HepG2 (cell line): ENCODE measurements around the gene SHTN1. TPM values are rescaled to one million over a fixed set of nuclear protein-coding genes. Genes with fewer than 3 reads are reported as not detected.

Source experiments
- ERF ChIP-seq: IDR thresholded peaks from 2 replicates; pipeline ENCODE4 v1.6.1; 2018; ENCODE audit warnings: missing biosample characterization, missing genetic modification reagents
- FLYWCH1 ChIP-seq: sonication (generic); formaldehyde crosslinking; IDR thresholded peaks from 2 replicates; pipeline ENCODE4 v1.8.1; 2023; ENCODE audit warnings: mild to moderate bottlenecking, missing genetic modification reagents
- MXD3 ChIP-seq: IDR thresholded peaks from 2 replicates; pipeline ENCODE4 v1.6.1; 2016; ENCODE audit warnings: mild to moderate bottlenecking, missing biosample characterization, missing genetic modification reagents
- PRDM15 ChIP-seq: sonication (generic); formaldehyde crosslinking; IDR thresholded peaks from 2 replicates; pipeline ENCODE4 v1.4.0; 2020; ENCODE audit warnings: missing genetic modification reagents
- SMC3 ChIP-seq: IDR thresholded peaks from 2 replicates; pipeline ENCODE4 v1.6.1; 2011; ENCODE audit warnings: low read length, improper control_type of control experiment
- SP140L ChIP-seq: sonication (generic); formaldehyde crosslinking; IDR thresholded peaks from 2 replicates; pipeline ENCODE4 v1.4.0; 2020; ENCODE audit warnings: missing genetic modification reagents, borderline replicate concordance
- SUZ12 ChIP-seq: fragments of 150-350 bp; IDR thresholded peaks from 2 replicates; pipeline ENCODE4 v1.6.1; 2014; ENCODE audit warnings: low read depth, low read length
- ZKSCAN5 ChIP-seq: sonication (generic); formaldehyde crosslinking; IDR thresholded peaks from 2 replicates; pipeline ENCODE4 v1.5.1; 2020; ENCODE audit warnings: mild to moderate bottlenecking, missing genetic modification reagents
- ZNF639 ChIP-seq: conservative IDR thresholded peaks from 2 replicates; pipeline ENCODE4 v1.6.1; 2018; ENCODE audit warnings: missing genetic modification reagents
- ZNF709 ChIP-seq: sonication (generic); formaldehyde crosslinking; IDR thresholded peaks from 2 replicates; pipeline ENCODE4 v1.5.0; 2020; ENCODE audit warnings: mild to moderate bottlenecking, missing genetic modification reagents
- ZNF792 ChIP-seq: IDR thresholded peaks from 2 replicates; pipeline ENCODE4 v1.6.1; 2016
- polyA plus RNA-seq, 8 experiments: library from polyadenylated mRNA; depleted of rRNA in 3 of 8; stranded (reverse) in 7 of 8; unstranded in 1 of 8; fragments of >200 nt; fragmentation: Illumina TruSeq in 4 of 8; extraction: Trizol in 4 of 8; gene quantifications; 2 replicates each; pipeline versions ENCODE4 v1.2.1 to v1.2.3, GENCODE V29; 2011 to 2016; ENCODE audit warnings: low read depth in 4 of 8, missing spikeins in 1 of 8, mixed read lengths in 1 of 8; ENCODE audit not compliant: insufficient read depth in 1 of 8
- total RNA-seq, 5 experiments: library from RNA; depleted of rRNA; stranded (reverse); fragments of >200 nt; fragmentation: Illumina TruSeq; extraction: Trizol; gene quantifications; 2 replicates each; pipeline ENCODE4 v1.2.3, GENCODE V29; 2016; ENCODE audit warnings: low read depth in 1 of 5
- TF ChIP-seq, protein P1 (sequence below): sonication (generic); formaldehyde crosslinking; IDR thresholded peaks from one replicate; pipeline ENCODE4 v1.5.1; 2020; ENCODE audit warnings: mild to moderate bottlenecking, missing genetic modification reagents; ENCODE audit errors: not compliant biosample characterization
- TF ChIP-seq, protein P2 (sequence below): sonication (generic); formaldehyde crosslinking; IDR thresholded peaks from 2 replicates; pipeline ENCODE4 v1.4.0; 2020; ENCODE audit warnings: mild to moderate bottlenecking, missing genetic modification reagents

Gene SHTN1
- total and polyA plus RNA-seq, 2 of the 13 experiments (the other 11 are each of a cell fraction or from before 2014, with no cell fraction given), result 11.3 to 15.6 TPM

DNA sequence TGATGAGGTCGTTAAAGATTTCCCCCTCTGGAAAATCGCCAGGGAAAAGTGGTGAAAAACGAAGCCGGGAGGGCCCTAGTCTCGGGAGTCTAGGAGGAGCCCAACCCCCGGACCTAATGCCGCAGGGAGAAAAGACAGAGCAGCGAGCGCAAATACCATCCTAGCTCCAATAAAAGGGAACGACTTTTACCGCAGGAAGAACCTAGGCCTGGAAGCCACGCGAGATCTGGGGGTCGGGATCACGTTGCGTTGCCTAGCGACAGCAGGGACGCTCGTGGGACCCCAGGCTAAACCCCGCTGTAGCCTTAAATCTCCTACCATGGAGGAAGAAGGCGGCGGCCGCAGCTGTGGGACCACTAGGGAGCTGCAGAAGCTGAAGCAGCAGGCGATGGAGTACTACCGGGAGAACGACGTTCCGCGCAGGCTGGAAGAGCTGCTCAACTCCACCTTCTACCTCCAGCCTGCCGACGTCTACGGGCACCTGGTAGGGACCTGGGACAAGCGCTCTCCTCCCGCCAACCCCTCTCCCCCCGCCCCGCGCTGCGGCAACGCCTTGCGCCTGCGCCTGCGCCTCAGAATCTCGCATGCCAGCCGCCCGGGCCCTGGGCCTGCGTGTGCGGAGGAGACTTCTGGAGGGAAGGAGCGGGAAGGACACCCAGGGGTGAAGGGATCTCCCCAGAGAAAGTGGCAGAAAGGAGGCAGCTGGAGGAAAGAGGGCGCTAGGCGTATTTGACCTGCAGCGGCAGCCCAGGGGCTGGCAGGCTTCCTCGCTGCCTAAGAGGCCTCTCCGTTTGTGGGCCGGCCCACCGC lies 155.5 kb downstream of the SHTN1 start, which contains the start of gene ENO4 (continued):
- TF ChIP-seq, protein P1, sequence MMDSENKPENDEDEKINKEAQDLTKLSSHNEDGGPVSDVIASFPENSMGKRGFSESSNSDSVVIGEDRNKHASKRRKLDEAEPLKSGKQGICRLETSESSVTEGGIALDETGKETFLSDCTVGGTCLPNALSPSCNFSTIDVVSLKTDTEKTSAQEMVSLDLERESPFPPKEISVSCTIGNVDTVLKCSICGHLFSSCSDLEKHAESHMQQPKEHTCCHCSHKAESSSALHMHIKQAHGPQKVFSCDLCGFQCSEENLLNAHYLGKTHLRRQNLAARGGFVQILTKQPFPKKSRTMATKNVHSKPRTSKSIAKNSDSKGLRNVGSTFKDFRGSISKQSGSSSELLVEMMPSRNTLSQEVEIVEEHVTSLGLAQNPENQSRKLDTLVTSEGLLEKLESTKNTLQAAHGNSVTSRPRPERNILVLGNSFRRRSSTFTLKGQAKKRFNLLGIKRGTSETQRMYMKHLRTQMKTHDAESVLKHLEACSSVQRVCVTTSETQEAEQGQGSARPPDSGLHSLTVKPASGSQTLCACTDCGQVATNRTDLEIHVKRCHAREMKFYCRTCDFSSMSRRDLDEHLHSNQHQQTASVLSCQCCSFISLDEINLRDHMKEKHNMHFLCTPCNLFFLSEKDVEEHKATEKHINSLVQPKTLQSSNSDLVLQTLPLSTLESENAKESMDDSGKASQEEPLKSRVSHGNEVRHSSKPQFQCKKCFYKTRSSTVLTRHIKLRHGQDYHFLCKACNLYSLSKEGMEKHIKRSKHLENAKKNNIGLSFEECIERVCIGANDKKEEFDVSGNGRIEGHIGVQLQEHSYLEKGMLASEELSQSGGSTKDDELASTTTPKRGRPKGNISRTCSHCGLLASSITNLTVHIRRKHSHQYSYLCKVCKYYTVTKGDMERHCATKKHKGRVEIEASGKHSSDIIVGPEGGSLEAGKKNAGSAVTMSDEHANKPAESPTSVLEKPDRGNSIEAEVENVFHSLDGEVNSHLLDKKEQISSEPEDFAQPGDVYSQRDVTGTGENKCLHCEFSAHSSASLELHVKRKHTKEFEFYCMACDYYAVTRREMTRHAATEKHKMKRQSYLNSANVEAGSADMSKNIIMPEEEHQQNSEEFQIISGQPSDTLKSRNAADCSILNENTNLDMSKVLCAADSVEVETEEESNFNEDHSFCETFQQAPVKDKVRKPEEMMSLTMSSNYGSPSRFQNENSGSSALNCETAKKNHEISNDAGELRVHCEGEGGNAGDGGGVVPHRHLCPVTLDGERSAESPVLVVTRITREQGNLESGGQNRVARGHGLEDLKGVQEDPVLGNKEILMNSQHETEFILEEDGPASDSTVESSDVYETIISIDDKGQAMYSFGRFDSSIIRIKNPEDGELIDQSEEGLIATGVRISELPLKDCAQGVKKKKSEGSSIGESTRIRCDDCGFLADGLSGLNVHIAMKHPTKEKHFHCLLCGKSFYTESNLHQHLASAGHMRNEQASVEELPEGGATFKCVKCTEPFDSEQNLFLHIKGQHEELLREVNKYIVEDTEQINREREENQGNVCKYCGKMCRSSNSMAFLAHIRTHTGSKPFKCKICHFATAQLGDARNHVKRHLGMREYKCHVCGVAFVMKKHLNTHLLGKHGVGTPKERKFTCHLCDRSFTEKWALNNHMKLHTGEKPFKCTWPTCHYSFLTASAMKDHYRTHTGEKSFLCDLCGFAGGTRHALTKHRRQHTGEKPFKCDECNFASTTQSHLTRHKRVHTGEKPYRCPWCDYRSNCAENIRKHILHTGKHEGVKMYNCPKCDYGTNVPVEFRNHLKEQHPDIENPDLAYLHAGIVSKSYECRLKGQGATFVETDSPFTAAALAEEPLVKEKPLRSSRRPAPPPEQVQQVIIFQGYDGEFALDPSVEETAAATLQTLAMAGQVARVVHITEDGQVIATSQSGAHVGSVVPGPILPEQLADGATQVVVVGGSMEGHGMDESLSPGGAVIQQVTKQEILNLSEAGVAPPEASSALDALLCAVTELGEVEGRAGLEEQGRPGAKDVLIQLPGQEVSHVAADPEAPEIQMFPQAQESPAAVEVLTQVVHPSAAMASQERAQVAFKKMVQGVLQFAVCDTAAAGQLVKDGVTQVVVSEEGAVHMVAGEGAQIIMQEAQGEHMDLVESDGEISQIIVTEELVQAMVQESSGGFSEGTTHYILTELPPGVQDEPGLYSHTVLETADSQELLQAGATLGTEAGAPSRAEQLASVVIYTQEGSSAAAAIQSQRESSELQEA (CRISPR knock-in tag), result peak; percentile 46
- TF ChIP-seq SMC3 (no peak), ZNF639 (CRISPR knock-in tag) (no peak), SP140L (CRISPR knock-in tag) (no peak), PRDM15 (CRISPR knock-in tag) (no peak), ZNF709 (no peak), ZNF792 (CRISPR knock-in tag) (no peak), SUZ12 (no peak), ERF (CRISPR knock-in tag) (no peak), ZKSCAN5 (CRISPR knock-in tag) (no peak), FLYWCH1 (CRISPR knock-in tag) (no peak), MXD3 (no peak)
- TF ChIP-seq, protein P2, sequence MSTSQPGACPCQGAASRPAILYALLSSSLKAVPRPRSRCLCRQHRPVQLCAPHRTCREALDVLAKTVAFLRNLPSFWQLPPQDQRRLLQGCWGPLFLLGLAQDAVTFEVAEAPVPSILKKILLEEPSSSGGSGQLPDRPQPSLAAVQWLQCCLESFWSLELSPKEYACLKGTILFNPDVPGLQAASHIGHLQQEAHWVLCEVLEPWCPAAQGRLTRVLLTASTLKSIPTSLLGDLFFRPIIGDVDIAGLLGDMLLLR (CRISPR knock-in tag), result no peak
